Left renal pelvis (tissue), 4 donors: ENCODE measurements around the gene TEKTIP1. TPM values are rescaled to one million over a fixed set of nuclear protein-coding genes. Genes with fewer than 3 reads are reported as not detected.
"Not testable (repeated sequence)": the region's sequence is repeated elsewhere in the genome, so short reads cannot be mapped to it uniquely, and the experiment has no call there.

Experiments used
- DNase-seq, 4 donors: peaks; one replicate each; pipeline ENCODE4 v3.0.0-alpha.2; 2013; ENCODE audit warnings: low read depth in 4 of 4, low spot score in 3 of 4
- polyA plus RNA-seq, 4 donors: library from polyadenylated mRNA; unstranded; fragments of 120-200 nt; gene quantifications; one replicate each; pipeline ENCODE4 v1.2.1, GENCODE V29; 2013; ENCODE audit not compliant: insufficient read length in 4 of 4

TEKTIP1 gene
- polyA plus RNA-seq, 4 donors: 2.7 to 7.7 (median 3.5) TPM

DNA sequence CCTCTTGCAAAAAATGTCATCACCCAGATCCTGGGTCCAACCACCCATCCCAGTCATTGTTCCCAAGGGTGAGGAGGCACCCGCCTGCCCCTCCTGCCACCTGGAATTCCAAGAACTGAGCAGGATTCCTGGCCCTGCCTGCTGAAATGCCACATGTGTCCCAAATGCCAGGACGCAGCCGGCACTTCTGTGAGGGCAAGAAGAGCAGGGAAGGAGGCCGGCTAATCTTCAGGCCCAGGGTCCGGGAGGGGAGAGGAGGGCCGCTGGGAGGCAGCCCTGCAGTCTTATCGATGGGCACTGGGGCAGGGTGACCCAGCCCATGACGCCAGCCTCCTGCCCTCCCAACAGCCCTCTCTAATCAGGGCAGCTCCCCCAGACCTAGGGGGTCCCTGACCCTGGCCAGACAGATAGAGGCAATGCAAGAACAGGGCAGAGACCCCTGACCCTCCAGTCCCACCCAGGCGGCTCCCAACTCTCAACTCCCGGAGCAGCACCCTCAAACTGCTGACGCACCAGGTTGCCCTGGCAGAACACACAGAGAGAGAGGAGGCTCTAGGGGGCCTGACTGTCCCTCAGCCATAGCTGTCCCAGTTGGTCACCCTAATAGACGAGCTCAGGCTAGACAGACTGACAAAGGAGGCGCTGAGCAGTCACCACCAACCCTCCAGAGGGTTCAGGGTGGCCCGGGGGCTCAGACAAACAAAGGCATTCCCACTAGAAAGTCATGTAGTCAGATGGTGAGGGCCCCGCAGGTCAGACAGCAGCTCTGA, 16.9 kb downstream of the TEKTIP1 start:
- DNase-seq: no peak

DNA sequence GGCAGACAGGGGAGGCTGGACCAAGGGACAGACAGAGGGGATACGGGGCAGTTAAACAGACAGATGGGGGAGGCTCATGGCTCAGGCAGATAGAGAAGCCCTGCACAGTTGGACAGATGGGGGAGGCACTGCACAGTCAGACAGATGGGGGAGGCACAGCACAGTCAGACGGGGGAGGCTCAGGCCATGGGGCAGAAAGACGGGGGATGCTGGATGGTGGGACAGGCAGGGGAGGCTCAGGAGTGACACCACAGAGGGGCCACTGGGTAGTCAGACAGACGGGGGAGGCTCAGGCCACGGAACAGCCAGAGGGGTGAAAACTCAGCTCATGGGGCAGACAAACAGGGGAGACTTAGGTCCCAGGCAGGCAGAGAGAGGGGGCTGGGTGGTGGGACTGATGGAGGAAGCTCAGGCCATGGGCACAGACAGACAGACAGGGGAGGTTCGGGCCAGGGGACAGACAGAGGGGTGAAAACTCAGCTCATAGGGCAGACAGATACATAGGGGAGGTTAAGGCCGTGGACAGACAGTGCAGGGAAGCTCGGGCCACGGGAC, 17.5 kb downstream of the TEKTIP1 start:
- no peak for DNase-seq

DNA sequence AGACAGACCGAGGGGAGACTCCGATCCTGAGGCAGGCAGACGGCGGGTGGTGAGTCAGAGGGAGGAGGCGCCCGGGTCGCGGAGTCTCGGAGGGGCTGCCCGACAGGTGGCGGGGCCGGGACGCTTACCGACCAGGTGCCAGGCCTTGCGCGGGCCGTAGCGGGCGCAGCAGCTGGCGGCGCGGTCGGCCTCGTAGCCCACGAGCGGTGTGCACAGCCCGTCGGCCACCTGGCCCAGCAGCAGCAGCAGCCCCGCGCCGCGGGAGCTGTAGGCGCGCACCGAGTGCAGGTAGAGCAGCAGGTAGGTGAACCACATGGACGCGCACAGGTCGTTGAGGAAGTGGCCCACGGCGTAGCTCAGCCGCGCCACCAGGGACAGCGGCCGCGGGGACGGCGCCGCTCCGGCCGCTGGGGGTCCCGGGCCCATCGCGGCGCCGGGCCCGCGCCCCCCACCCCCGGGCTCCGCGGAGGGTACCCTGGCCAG, 18.0 kb downstream of the TEKTIP1 start:
- no peak for DNase-seq

GRCh38 chr19:3557461-3558248, 18.7 kb downstream of the TEKTIP1 start, which contains the start of gene MFSD12:
Gene MFSD12, minus strand, starts transcription at chr19:3557586. Its CDS starts 183 bp downstream, at chr19:3557403.
- peak; percentile 77 to 88 (median 83) for DNase-seq

DNA sequence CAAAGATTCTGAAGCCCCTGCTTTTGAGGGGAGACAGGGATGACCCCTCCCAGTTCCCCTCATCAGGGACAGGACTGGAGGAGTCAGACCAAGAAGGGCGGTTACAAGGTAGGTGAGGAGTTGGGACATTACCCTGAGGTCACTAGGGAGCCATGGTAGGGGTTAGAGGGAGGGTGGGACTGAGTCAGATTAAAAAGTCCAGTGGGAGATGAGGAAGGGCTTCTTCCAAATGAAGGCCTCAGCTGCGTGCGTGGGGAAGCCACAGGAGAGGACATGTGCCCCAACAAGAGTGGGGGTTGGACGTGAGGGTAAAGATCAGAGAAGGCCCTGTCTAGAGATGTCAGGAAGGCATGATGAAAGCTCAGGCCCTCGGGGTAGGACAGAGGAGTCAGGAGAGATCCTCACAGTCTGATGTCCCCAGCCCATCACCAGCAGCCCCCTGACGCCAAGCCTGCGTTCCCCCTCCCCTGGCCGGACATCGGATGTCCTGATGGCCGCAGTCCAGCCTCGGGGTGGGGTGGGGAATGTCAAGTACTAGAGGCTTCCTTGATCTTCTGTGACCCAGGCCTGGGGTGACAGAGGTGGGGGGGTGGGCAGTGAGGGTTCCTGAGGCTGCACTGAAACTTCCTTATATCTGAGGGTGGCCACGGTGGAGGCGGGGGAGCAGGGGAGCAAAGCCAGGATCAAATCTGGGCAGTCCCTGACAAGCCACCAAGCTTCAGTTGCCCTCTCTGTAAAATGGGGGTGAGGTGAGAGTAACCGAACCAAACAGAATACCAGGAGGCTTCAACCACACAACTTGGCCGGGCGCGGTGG, 24.9 kb downstream of the TEKTIP1 start:
- DNase-seq: no peak

GRCh38 chr19:3565139-3565538, 26.2 kb downstream of the TEKTIP1 start:
- no peak for DNase-seq

DNA sequence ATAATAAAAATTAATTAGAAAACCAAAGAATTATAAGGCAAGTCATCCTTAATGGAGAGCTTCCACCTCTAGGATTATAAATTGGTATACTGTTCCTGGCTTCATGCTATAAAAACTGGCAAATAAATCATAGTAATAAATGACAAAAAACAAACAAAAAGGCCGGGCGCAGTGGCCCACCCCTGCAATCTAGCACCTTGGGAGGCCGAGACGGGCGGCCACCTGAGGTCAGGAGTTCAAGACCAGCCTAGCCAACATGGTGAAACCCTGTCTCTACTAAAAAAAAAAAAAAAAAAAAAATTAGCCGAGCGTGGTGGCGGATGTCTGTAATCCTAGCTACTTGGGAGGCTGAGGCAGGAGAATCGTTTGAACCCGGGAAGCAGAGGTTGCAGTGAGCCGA, 31.1 kb downstream of the TEKTIP1 start:
- DNase-seq: not testable (repeated sequence)

DNA sequence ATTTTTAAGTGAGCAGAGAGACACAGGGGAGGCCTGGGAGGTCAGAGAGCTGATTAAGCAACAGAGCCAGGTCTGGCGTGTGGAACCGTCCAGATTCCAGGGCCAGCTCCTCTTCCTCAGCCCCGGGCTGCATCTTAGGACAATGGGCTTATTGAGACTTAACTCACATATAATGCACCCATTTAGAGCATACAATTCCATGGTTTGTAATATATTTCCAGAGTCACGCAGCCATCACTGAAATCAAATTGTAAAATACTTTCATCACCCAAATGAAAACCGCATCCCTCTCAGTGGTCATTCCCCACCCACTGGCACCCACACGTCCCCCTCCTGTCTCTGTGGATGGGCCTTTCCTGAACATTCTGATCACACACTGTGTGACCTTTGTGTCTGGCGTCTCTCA, 31.6 kb downstream of the TEKTIP1 start:
- no peak for DNase-seq

DNA sequence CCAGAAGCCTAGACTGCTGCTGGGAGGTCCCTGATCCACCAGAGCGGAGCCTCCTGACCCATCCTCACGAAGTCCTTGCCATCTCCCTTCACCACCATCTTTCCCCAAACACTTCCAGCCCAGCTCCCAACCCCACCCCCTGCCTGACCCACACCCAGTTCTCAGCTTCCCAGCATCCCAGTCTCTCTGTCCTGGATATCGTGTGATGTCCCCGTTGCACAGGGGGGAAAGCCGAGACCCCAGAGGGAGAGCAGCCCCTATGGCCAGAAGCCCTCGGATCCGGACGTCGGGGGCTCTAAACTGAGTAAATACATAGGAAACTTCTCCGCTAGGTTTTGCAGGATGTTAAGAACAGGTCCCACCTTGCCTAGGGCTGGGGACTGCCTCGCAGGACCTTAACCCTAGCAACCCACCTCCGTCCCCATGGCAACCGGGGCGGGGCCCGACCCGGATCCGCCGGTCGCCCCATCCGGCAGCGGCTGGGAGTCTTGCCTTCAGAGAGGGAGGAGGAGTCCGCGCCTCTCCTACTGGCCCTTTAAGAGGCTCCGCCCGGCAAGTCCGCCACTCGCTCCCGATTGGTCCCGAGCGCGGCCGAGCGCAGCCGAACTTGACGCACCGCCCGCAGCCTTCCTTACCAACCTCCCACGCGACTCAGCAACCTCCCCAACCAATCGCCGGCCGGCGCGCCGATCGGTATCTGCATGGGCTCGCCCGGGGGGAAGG, 33.3 kb downstream of the TEKTIP1 start:
- DNase-seq: peak; percentile 97 to 99 (median 98)

DNA sequence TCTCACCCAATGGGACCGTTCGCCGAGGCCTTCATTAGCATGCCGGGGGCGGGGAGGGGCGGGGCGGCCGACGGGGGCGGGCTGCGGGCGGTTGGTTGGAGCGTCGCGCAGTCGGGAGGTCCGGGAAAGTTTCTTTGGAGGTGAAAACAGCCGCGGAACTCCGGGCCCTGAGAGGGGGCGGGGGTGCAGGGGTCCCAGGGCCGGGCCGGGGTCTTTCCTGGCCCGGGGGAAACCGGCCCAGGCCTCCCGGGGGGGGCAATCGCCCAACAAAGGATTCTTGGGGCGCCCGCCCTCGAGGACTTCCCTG, 33.8 kb downstream of the TEKTIP1 start, which contains the start of gene HMG20B:
Gene HMG20B (plus strand): TSS at position 90 of the 307 bp plus-strand sequence. CDS start 366 bp downstream, outside the sequence.
- no peak for DNase-seq

DNA sequence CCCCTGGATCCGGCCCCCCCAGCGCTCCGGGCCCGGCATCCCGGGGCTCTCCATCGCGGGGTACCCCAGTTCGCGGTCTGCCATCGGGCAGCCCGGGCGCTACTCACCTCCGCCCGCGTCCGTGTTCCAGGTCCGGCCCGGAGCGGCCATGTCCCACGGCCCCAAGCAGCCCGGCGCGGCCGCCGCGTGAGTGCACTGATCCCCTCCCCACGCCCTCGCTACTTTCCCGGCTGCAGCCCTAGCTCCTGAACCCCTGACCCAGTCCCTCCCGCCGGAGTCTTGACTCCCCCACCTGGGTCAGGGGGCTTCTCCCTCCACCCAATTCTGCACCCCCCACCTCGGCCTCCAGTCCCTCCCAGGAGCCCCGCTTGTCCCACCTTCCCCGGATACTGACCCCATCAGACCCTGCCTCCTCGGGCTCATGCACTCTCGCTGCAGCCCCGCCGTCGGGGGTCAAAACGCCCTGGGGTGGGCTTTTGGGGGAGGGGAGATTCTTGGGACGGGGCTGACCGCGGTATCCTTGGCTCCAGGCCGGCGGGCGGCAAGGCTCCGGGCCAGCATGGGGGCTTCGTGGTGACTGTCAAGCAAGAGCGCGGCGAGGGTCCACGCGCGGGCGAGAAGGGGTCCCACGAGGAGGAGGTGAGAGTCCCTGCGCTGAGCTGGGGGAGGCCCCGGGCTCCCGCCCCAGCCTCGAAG, 34.3 kb downstream of the TEKTIP1 start:
- no peak for DNase-seq

DNA sequence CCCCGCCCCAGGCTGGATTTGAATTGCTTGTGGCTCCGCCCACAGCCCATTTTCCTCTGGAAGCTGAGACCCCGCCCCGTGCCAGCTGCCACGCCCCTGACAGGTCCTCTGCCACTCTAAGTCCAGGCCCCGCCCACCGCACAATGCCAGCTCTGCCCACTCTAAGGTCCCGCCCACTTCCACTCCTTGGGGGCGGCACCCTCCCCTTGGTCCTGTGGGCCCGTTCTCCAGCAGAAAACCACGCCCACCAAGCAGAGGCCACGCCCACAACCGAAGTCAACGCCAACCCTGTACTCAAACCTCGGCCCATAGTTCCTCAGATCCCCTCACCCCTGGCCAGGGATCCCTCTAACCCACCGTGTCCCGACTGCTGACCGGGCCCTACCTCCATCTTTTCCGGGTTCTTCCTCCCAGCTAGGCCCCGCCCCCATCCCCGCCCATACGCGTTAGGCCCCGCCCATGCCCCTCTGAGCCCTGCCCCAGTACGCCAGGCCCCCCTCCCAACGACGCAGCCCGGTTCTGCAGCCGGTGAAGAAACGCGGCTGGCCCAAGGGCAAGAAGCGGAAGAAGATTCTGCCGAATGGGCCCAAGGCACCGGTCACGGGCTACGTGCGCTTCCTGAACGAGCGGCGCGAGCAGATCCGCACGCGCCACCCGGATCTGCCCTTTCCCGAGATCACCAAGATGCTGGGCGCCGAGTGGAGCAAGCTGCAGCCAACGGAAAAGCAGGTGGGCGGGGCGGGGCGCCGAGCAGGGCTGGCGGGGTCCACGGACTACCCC, 35.1 kb downstream of the TEKTIP1 start:
- DNase-seq: no peak

GRCh38 chr19:3575260-3575741, 36.3 kb downstream of the TEKTIP1 start:
- DNase-seq: no peak

DNA sequence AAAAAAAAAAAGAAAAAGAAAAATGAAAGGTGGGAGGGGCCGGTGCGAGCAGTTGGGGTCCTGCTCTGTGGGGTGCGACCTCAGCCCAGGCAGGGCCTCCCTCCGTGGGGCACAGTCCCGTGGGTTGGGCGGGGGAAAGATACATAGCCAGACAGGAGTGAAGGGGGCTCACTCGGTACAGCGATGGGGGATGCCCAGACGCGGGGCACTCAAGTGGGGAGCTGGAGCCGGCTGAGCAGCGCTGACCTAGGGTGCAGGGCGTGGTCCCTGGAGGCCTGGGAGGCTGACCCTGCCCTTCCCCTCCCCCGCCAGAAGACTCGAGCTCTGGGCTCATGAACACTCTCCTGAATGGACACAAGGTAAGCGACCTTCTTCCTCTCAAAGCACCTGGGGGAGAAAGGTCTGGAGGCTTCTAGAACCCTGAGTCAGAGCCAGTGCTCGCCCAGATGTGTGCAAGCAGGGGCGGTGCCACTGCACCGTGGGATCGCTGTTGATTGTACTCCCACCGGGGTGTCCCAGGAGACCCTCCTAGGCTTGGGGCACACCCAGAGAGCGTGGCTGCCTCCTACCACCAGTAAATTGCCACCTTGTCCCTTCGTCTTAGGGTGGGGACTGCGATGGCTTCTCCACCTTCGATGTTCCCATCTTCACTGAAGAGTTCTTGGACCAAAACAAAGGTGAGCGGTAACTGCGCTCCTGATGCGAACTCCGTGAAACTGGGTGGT, 37.1 kb downstream of the TEKTIP1 start:
- DNase-seq: no peak

GRCh38 chr19:3576696-3577443, 37.9 kb downstream of the TEKTIP1 start:
- DNase-seq: no peak

DNA sequence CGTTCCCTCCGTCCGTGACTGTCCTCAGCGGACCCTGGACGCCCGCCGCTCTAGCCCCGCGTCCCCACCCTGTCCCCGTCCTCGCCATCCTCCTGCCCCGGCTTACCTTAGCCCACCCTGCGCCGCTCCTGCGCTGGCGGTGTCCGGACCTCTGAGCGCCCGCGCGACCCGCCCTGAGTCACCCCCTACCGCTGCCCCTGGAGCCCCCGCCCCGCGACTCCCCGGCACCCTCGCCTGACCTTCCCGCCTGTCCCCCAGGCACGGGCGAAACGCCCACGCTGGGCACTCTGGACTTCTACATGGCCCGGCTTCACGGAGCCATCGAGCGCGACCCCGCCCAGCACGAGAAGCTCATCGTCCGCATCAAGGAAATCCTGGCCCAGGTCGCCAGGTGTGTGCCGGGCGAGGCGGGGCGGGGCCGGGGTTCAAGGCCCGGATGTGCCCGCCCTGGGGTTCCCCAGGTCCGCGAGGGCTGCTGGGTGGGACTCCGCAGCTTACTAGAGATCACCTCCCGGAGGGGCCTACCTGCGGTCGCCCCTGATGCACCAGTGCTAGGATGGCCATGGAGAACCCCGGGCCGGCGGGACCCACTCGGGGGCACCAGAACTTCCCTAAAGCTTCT, 38.9 kb downstream of the TEKTIP1 start:
- DNase-seq: no peak

- no peak for DNase-seq
Observed at GRCh38 chr19:3578390-3578789, 39.4 kb downstream of the TEKTIP1 start.
